Measurements from ENCODE around the gene PDX1.

The PDX1 gene

DNA sequence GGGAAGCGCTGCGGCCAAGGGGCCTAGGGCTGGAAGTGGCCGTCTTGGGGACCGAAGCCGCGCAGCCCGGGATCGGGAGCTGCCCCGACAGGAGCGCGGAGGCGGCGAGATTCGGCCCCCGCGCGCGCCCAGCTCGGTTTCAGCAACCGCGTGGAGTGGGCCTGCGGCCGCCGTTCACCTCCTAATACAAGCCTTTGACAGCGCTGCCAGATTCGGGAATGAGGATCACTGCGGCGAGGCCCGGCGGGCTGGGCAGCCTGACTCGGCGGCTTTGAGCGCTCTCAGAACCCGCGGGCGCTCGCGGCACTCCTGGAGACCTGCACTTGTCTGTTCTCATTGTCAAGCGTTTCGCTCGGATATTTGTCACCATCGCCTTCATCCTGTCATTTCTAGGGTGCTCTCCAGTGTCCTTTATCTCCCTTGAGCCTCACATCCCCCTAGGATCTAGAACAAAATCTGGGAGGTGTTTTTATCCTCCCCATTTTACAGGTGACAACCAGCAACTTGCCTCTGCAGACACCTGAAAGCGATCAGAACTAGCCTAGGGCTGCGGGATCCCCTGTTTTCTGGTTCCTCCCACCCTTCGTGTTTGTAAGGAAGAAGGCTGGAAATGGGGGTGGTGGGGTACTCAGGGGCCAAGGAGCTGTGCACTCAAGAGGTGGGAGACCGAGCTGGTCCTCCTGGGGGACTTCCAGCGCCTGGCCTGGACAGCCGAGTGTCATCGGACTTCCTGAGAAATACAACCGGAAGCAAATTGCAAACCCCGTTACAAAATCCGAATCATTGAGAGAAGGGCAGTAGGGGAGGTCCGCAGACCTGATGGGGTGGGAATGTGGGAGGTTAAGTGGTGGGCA is 50.8 kb downstream of the PDX1 start:
- no peak for DNase-seq
- no peak for ATAC-seq

DNA sequence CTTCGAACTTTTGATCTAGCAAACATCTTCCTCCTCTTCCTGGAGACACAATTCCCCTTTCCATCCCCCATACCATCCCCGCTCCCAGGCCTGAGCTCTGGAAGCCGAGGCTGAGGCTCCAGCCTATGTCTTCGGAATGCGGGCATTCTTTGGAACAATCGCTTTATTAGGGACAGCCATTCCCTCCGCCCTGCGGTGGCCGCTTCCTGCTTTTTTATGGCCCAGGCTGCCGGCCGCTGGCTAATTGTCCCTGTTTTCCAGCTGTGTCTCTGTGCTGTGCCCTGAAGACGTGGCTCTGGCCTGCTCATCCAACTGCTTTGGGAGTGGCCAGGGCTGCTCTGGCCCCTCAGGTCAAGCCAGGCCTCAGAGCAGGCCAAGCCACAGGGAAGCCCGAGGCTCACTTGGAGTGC is 51.4 kb downstream of the PDX1 start:
- DNase-seq (no peak), ATAC-seq (no peak)

DNA sequence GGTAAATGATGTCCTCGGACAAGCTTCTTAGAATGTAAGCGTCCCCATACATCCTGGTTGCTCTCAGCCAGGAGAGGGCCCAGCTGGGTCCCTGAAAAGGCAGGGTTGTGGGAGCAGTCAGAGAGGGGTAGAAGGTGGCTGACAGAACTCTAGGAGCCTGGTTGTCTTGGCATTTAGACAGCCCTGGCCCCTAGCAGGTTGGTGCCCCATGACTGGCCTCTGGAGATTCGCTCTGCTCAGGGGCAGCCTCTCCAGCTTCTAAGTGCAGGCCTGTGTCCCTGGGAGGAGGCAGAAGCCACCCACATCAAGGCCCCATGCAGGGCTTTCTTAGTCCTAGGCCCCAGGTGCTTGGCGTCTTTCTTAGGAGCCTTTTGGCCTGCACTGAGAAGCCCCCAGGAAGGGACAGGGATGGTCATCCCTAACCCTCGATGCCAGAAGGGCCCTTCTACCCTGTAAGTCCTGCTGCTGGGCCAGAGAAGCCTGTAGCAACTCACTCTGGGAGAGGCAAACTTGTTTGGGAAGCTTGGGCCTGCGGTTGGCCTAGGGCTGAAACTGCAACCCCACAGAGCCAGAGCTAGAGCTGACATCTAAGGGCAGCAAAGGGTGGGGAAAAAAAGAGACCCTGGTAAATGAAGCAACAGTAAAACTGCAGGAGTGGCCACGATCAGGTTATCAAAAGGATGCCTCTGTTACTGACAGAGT is 52.1 kb downstream of the PDX1 start:
- no peak for ATAC-seq

DNA sequence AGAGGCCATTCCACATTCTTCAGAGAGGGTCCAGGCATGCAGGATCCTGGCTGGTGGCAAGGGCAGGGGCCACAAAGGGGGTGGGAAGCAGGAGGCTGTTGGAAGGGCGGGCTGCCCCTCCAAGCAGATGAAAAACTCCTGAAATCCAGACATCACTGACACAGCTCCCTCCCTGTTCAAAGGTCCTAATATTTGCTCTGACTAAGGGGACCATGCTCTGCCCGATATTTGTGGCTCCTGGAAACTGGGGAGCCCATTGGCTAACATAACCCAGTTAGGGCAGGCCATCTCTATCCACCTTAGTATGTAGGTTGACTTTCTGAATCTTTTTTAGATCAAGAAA is 52.6 kb downstream of the PDX1 start:
- no peak for ATAC-seq

More for the DNA sequence above, 52.1 kb downstream of the PDX1 start:
- no peak for DNase-seq

DNA sequence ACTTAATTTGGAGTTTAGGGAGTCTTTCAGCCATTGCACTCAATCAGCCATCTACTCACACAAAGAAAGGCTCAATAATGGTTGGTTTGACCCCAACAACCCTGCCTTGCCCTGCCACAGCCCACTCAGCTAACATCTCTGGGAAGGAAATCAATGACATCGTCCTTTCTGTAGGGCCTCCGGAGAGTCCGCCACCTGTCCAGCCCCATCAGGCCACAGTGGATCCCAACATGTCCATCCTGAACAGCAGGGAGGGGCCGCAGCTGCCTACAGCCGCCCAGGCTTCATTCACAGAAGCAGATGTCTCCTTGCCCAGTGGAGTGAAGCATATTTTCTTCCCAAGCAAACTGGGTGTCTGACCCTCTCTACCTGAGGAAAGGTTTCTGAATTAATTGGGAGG is 53.5 kb downstream of the PDX1 start:
- ATAC-seq, result no peak
- DNase-seq, result no peak

More for the DNA sequence above, 52.6 kb downstream of the PDX1 start:
- no peak for DNase-seq

DNA sequence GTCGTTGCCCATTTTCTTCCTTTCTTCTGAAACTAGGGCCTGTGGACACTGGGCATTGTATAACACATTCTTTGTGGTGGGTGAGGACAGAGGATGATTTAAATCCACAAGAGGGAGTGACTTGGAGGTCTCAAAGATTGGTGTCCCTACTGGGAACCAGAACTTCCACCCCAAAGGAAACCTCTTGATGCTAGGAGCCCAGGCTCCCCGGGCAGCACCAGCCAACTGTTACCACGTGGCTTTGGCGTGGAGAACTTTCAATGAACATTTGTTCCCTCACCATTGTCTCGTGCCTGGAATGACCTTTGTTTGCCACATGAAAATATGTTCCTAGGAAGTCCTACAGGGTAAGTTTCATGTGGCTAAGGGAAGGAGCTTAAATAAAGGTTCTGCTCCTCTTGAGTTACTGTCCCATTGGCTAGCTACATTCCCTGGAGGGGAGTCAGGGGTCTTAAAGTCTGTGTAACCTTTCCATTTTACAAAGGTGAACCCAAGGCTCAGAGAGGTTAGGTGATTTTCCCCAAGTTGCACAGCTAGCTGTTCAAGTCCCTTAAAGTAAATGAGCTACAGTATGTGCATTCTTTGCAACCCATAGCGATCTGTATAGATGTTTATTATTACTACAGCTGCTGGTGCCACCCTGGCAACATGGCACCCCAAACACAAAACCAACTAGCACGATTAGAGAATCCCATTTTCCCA is 54.3 kb downstream of the PDX1 start:
- ATAC-seq, result no peak
- no peak for DNase-seq

Data from stimulated activated naive CD8-positive, alpha-beta T cell treated with anti-CD3 and anti-CD28 coated beads, Interleukin-15, Interleukin-2, amounts not matched to agents 100 U/mL and 50 U/mL, for 24 hours (primary cell).